Choroid plexus epithelial cell (primary cell): ENCODE results near the gene CYCS.

Source experiments
- DNase-seq: peaks from one replicate; pipeline ENCODE4 v3.0.0-alpha.2; 2010; ENCODE audit warnings: low read depth
- H3K4me3 ChIP-seq: 2 replicates; pipeline ENCODE4 v1.5.1; 2011; ENCODE audit warnings: low read depth, mild to moderate bottlenecking, control low read depth, low read length, moderate library complexity
- TF ChIP-seq, protein P1 (sequence below): conservative IDR thresholded peaks from 2 replicates; pipeline ENCODE4 v1.5.1; 2011; ENCODE audit warnings: low read depth, mild to moderate bottlenecking, control low read depth, inconsistent platforms, low read length, moderate library complexity

CYCS gene

DNA sequence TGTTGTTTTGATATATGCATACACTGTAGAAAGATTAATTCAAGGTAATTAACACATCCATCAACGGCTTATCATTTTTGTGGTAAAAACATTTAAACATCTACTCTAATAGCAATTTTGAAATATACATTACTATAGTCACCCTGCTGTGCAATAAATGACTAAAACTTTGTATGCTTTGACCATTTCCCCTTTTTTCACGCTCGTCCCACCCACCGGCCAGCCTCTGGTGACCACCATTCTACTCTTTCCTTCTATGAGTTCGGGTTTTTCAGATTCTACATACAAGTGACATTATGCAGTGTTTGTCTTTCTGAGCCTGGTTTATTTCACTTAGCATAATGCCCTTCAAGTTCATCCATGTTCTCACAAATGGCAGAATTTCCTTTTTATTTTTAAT is 21.3 kb downstream of the CYCS start:
- DNase-seq, result no peak
- H3K4me3 ChIP-seq, result no peak overlapping the region
- TF ChIP-seq, protein P1, sequence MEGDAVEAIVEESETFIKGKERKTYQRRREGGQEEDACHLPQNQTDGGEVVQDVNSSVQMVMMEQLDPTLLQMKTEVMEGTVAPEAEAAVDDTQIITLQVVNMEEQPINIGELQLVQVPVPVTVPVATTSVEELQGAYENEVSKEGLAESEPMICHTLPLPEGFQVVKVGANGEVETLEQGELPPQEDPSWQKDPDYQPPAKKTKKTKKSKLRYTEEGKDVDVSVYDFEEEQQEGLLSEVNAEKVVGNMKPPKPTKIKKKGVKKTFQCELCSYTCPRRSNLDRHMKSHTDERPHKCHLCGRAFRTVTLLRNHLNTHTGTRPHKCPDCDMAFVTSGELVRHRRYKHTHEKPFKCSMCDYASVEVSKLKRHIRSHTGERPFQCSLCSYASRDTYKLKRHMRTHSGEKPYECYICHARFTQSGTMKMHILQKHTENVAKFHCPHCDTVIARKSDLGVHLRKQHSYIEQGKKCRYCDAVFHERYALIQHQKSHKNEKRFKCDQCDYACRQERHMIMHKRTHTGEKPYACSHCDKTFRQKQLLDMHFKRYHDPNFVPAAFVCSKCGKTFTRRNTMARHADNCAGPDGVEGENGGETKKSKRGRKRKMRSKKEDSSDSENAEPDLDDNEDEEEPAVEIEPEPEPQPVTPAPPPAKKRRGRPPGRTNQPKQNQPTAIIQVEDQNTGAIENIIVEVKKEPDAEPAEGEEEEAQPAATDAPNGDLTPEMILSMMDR, result no peak

DNA sequence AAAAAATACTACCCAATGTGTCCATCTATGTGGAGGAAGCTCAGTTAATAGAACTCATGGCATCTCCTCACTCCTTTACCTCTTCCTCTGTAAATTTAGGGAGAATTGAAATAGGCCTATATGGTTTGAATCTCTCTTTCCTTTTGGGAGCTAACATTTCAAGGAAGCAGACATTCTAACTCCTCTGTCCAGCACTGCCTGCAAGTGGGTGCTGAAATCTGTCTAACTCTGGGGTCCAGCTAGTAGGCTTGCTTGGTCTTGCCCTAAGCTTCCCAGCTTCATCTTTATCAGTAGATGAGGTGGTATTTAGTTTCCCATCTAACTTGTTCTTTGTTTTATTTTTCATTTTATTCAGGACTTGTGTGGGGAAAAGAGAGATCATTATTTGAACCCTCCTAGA is 23.2 kb downstream of the CYCS start:
- DNase-seq, result no peak
- TF ChIP-seq, protein P1, result no peak
- H3K4me3 ChIP-seq, result no peak overlapping the region

DNA sequence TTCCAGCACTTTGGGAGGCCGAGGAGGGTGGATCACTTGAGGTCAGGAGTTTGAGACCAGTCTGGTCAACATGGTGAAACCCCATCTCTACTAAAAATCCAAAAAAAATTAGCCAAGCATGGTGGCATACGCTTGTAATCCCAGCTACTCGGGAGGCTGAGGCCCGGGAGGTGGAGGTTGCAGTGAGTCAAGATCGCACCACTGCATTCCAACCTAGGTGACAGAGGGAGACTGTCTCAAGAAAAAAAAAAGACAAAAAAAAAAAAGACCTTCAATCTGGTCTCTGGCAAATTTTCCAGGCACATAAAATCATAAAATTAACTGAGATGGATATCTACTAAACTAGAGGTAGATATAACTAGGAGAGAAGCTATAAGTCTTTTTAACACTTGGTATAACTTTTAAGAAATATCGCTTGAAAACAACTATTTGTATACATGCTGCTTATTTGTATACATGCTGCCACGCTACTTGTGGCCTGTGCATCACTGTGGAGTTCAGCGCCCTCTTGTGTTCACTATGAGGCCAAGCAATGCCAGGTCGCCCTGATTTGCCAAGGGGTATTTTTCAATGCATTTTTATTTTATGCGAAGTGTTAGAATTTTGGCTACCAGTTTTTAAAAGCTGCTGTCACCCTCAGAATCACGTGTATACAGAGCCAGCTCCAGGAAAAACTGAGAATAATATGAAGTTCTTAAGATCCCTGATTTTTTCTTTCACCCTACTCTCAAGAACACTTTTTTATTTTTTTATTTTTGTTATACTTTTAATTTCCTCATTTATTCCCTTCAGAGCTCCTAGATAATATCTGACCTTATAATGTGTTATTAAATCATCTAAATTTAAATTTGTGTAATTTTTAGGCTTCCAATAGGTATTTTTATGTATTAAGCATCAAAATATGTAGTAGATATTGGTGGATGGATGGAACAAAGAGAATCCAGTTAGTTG is 26.7 kb downstream of the CYCS start:
- H3K4me3 ChIP-seq, result no peak overlapping the region
- DNase-seq, result peak; percentile 87
- TF ChIP-seq, protein P1, result peak; percentile 97

DNA sequence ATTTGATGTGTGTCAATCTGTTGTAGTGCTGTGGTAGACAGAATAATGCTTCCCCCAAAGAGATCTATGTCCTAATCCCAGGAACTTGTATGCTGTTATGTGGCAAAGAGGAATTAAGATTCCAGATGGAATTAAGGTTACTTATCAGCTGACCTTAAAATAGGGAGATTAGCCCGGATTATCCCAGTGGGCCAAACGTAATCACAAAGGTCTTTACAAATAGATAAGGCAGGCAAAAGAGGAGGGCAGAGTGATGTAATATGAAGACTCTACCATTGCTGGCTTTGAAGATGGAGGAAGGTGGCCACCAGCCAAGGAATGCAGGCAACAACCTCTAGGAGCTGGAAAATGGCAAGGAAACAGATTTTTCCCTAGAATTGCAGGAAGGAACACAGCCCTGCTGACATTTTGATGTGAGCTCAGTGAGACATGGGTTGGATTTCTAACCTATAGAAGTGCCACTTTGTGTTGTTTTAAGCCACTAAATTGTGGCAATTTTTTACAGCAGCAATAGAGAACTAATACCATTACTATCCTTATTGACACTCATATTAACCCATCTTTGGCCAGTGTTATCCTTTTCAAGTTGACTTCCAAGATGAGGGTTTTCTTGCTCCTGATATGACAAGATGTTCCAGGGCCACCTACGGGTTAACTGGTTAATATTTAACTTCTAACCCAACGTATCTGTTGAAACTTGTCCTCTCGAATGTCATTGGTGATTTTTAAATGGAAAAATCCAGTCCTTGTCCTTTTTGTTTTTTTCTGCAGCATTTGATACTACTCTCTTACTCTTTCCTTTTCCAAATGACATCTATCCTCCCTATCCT is 29.3 kb downstream of the CYCS start:
- TF ChIP-seq, protein P1, result no peak
- no peak overlapping the region for H3K4me3 ChIP-seq
- no peak for DNase-seq

DNA sequence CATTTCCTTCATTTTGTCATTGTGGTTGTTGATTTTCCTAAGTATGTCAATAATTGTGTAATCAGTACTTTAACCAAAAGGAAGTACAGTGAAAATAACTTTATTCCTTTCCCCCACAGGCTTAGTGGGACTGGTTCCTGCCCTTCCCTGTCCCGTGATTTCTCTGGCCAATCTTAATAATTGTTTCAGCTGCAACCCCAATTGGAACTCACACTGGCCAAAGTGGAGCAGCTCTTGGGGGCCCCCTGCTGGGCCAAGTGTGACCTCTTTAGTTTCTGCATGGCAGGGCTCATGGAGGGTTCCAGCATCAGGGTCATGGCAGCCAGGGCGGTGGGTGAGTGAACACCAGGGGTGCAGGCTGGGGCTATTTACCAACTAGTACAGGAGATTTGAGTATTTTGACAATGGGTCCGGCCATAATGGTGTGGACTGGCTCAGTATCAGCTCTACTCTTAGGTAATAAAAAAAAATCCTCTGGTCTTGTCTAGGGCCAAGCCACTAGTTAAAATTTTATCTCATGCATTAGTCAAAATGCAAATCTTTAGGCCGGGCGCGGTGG is 31.7 kb downstream of the CYCS start:
- TF ChIP-seq, protein P1, result peak; percentile 88

DNA sequence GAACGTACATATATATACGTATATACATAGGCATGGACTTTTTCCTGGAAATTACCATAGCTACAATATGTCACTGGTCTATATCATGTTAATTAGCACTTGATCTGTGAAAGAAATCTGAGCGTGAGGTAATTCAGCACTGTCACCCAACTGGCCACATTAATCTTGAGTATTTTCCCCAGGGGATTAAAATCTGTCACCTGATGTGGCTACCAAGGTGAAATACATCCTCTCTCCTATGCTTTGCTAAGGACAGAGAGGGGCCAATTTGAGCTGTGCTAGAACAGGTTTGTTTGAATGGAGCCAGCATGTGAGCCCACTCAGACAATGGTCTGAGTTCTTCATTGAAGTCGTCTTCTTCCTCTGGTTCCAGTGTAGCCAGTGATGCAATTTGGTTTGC is 33.3 kb downstream of the CYCS start:
- no peak for DNase-seq
- no peak overlapping the region for H3K4me3 ChIP-seq
- TF ChIP-seq, protein P1, result no peak

More for the DNA sequence above, 31.7 kb downstream of the CYCS start:
- no peak overlapping the region for H3K4me3 ChIP-seq
- peak; percentile 83 for DNase-seq
